Endothelial cell of umbilical vein (primary cell): ENCODE measurements around the gene PHC3.

Source experiments
- CTCF ChIP-seq, 2 donors: IDR thresholded peaks; 1 replicate in 1 of 2; 2 replicates in 1 of 2; pipeline ENCODE4 v1.5.1; 2011; ENCODE audit warnings: low read length in 2 of 2, mild to moderate bottlenecking in 2 of 2, moderate library complexity in 2 of 2, control low read depth in 1 of 2, inconsistent platforms in 1 of 2, low read depth in 1 of 2; ENCODE audit not compliant: insufficient read depth in 1 of 2; ENCODE audit errors: extremely low read depth in 1 of 2
- EZH2 ChIP-seq: IDR thresholded peaks from 2 replicates; pipeline ENCODE4 v1.6.1; 2012; ENCODE audit warnings: borderline replicate concordance, low read depth, mild to moderate bottlenecking, moderate library complexity, low read length, inconsistent platforms; ENCODE audit not compliant: severe bottlenecking
- FOS ChIP-seq: IDR thresholded peaks from 2 replicates; pipeline ENCODE4 v1.6.1; 2011; ENCODE audit warnings: mild to moderate bottlenecking, low read length, moderate library complexity, borderline replicate concordance; ENCODE audit not compliant: insufficient read depth
- GATA2 ChIP-seq: IDR thresholded peaks from 2 replicates; pipeline ENCODE4 v1.7.0; 2011; ENCODE audit warnings: low read depth, mild to moderate bottlenecking, moderate library complexity, mixed read lengths, low read length; ENCODE audit not compliant: insufficient read length, insufficient read depth
- JUN ChIP-seq: IDR thresholded peaks from 2 replicates; pipeline ENCODE4 v1.6.1; 2011; ENCODE audit warnings: borderline replicate concordance, low read depth; ENCODE audit not compliant: insufficient read length, insufficient read depth
- POLR2A ChIP-seq: IDR thresholded peaks from 2 replicates; pipeline ENCODE4 v1.6.1; 2012; ENCODE audit warnings: low read depth, mild to moderate bottlenecking, control low read depth, low read length
- POLR2AphosphoS5 ChIP-seq: IDR thresholded peaks from 2 replicates; pipeline ENCODE4 v1.6.1; 2012; ENCODE audit warnings: low read depth, mild to moderate bottlenecking, control low read depth, low read length, moderate library complexity; ENCODE audit not compliant: insufficient read depth

- TF ChIP-seq POLR2AphosphoS5 (no peak), CTCF (IDR thresholded peaks at IDR 0.05; ENCODE audit: extremely low read depth in 1 of 2, insufficient read depth in 1 of 2, low read depth in 1 of 2, low read length in 2 of 2) (no peak), EZH2 (no peak), GATA2 (no peak), POLR2A (no peak), JUN (no peak), FOS (no peak)
Measured at GRCh38 chr3:170226426-170226960, 45.0 kb upstream of the PHC3 start.
